MM.1S (cell line): ENCODE results near the gene TMEM117.

Experiments used
- EZH2 ChIP-seq: fragments of 300-600 bp; sonication (generic); optimal IDR thresholded peaks from 2 replicates; pipeline ENCODE3; 2017; ENCODE audit warnings: low read depth, mild to moderate bottlenecking, antibody characterized with exemption, low read length, mixed read lengths
- EZH2phosphoT487 ChIP-seq: fragments of 300-600 bp; sonication (generic); IDR thresholded peaks from 2 replicates; pipeline ENCODE4 v1.6.1; 2018; ENCODE audit warnings: antibody characterized with exemption, low read length
- TF ChIP-seq, protein P1 (sequence below): fragments of 300-600 bp; sonication (generic); IDR thresholded peaks from 2 replicates; pipeline ENCODE4 v1.5.1; 2016; ENCODE audit warnings: antibody characterized with exemption, low read length, mixed read lengths

DNA sequence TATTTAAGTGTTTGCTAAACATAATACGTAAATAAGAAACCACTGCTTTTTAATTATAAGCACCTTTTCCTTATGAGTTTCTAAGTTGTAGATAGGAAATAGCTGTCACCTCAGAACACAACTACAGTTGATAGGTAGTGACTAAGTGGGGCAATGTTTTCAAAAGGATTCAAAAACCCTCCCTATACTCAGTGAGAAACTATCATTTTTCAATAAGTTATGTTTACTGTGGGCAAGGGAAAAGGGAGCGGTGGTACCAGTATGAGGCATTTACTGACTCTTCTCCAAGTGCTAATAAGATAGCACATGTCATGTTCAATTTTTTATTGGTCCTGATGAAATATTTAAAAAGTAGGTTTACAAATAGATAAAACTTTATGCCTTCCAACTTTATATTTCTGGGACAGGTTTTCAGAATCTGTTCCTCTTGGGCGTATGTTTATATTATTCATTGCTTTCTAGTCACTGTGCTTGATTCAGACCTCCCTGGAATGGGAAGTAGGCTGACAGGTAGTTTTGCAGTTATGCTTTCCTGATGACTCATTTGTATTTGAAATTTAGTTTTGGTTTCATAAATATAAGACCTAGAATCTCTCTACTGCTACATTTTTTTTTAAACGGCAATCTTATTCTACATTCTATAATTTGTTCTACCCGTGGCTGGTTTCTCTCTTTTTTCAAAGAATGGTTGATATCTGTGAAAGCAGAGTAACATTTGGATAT is 153.1 kb downstream of the TMEM117 start:
- TF ChIP-seq, protein P1, sequence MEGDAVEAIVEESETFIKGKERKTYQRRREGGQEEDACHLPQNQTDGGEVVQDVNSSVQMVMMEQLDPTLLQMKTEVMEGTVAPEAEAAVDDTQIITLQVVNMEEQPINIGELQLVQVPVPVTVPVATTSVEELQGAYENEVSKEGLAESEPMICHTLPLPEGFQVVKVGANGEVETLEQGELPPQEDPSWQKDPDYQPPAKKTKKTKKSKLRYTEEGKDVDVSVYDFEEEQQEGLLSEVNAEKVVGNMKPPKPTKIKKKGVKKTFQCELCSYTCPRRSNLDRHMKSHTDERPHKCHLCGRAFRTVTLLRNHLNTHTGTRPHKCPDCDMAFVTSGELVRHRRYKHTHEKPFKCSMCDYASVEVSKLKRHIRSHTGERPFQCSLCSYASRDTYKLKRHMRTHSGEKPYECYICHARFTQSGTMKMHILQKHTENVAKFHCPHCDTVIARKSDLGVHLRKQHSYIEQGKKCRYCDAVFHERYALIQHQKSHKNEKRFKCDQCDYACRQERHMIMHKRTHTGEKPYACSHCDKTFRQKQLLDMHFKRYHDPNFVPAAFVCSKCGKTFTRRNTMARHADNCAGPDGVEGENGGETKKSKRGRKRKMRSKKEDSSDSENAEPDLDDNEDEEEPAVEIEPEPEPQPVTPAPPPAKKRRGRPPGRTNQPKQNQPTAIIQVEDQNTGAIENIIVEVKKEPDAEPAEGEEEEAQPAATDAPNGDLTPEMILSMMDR = no peak
- TF ChIP-seq EZH2 (no peak), EZH2phosphoT487 (no peak)
